Common myeloid progenitor, CD34-positive (primary cell): ENCODE data around the gene INHA.

ENCODE experiments used
- CTCF ChIA-PET: fragments of 350-600 bp; sonication (Branson Sonifier 250); formaldehyde crosslinking; loops from one replicate; lab custom pipeline; 2021; ENCODE audit warnings: antibody characterized with exemption; lab: Charles Lee
- POLR2A ChIA-PET: fragments of 350-600 bp; sonication (Branson Sonifier 250); formaldehyde crosslinking; loops from one replicate; lab custom pipeline; 2021; ENCODE audit warnings: antibody characterized with exemption; lab: Charles Lee
- DNase-seq, 3 donors: peaks; one replicate each; pipeline versions ENCODE4 v3.0.0 to v3.0.0-alpha.2; 2013
- H3K27ac ChIP-seq, 2 experiments: 1 replicate in 1 of 2; 2 replicates in 1 of 2; pipeline ENCODE4 v1.7.0; 2013; ENCODE audit warnings: inconsistent platforms in 2 of 2, low read length in 2 of 2, mild to moderate bottlenecking in 2 of 2, low read depth in 1 of 2, moderate library complexity in 1 of 2; ENCODE audit not compliant: severe bottlenecking in 2 of 2, insufficient read depth in 1 of 2, poor library complexity in 1 of 2
- H3K27me3 ChIP-seq, 5 experiments: replicated peaks in 2 of 5; 1 replicate in 3 of 5; 2 replicates in 2 of 5; pipeline versions ENCODE4 v1.6.1 to v1.7.0; 2013; ENCODE audit warnings: low read length in 4 of 5, mild to moderate bottlenecking in 2 of 5, moderate library complexity in 2 of 5, inconsistent platforms in 1 of 5; ENCODE audit not compliant: insufficient read depth in 5 of 5, control insufficient read depth in 4 of 5
- H3K36me3 ChIP-seq, 4 experiments: 1 replicate in 2 of 4; 2 replicates in 2 of 4; pipeline versions ENCODE4 v1.6.1 to v1.7.0; 2013; ENCODE audit warnings: low read length in 3 of 4, control low read depth in 1 of 4, mild to moderate bottlenecking in 1 of 4; ENCODE audit not compliant: control insufficient read depth in 4 of 4, insufficient read depth in 4 of 4
- H3K4me1 ChIP-seq, 4 experiments: 1 replicate in 3 of 4; 2 replicates in 1 of 4; pipeline versions ENCODE4 v1.6.1 to v1.7.1; 2013; ENCODE audit warnings: low read length in 3 of 4, mild to moderate bottlenecking in 3 of 4, control low read depth in 1 of 4, inconsistent platforms in 1 of 4, moderate library complexity in 1 of 4; ENCODE audit not compliant: control insufficient read depth in 4 of 4, insufficient read depth in 4 of 4; ENCODE audit errors: control extremely low read depth in 1 of 4
- H3K4me3 ChIP-seq, 7 experiments: 1 replicate in 4 of 7; 2 replicates in 3 of 7; pipeline versions ENCODE4 v1.5.1 to v1.7.0; 2013; ENCODE audit warnings: mild to moderate bottlenecking in 7 of 7, low read length in 6 of 7, moderate library complexity in 6 of 7, inconsistent platforms in 2 of 7, low read depth in 2 of 7, control low read depth in 1 of 7; ENCODE audit not compliant: insufficient read depth in 4 of 7, control insufficient read depth in 1 of 7; ENCODE audit errors: extremely low read depth in 1 of 7
- H3K9me3 ChIP-seq, 5 experiments: 1 replicate in 4 of 5; 2 replicates in 1 of 5; pipeline versions ENCODE4 v1.6.1 to v1.7.1; 2013; ENCODE audit warnings: low read length in 4 of 5, mild to moderate bottlenecking in 2 of 5, inconsistent platforms in 1 of 5, low read depth in 1 of 5, moderate library complexity in 1 of 5; ENCODE audit not compliant: control insufficient read depth in 4 of 5, insufficient read depth in 2 of 5; ENCODE audit errors: control extremely low read depth in 1 of 5
- WGBS: methylation state at CpG from one replicate; pipeline ENCODE4 v1.1.5; 2013; ENCODE audit not compliant: insufficient coverage; 5-methylcytosine and 5-hydroxymethylcytosine counted together

INHA gene

DNA sequence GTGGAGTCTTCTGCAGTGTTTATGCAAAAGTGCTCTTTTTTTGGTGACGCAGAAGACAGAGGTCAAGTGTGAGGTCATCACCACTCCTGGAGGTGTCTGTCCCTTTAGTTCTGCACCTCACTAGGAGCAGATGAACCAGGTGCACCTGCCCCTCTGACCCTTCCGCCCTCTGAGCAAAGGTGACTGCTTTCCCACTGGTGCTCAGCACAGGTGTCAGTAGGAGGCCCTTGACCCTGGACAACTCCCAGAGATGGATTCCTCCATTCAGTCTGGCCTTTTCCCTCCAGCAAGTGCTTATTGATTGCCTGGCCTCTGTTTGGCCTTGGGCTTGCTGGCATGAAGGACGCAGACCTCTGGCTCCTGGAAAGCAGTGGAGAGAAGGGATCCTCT lies 46.6 kb downstream of the INHA start:
- whole genome bisulfite sequencing, result 100% methylated on average over 2 of the region's 3 CpGs
- peaks cover 7 to 26% (median 19%) of the 10 kb centered on the region in 4 experiments for H3K36me3 ChIP-seq
- H3K27me3 ChIP-seq, result no peaks in the 10 kb centered on the region
- ChIA-PET POLR2A (no interaction called here), CTCF (no interaction called here)
- no peak overlapping the region for H3K4me3 ChIP-seq
- no peaks in the 10 kb centered on the region for H3K9me3 ChIP-seq
- H3K4me1 ChIP-seq, result no peaks in the 10 kb centered on the region
- H3K27ac ChIP-seq, result no peak overlapping the region
- no peak for DNase-seq

DNA sequence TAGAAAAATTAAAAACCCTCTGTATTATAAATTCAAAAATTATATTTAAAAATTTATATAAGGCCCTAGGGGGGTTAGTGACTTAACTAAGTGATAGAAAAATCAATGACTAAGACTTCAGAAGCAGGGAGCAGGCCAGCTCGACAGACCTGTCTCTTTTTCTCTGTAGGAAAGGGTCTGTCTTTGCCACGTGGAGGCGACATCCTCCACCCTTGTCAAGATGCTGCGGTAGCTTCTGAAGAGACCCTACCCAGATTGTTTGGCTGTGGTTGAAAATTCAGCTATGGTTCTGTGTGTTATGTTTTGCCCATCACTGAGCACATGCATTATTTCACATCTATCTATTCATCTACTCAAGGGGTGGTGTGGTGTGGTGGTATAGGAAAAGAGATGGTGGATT lies 47.1 kb downstream of the INHA start:
- ChIA-PET POLR2A (no interaction called here), CTCF (interaction anchor here (1.0 to 1.2 kb wide), 2 partner anchors 45 to 77 kb away, joined by 3 to 5 read pairs; no protein-coding TSS in a partner anchor)
- peaks cover 7 to 23% (median 17%) of the 10 kb centered on the region in 4 experiments for H3K36me3 ChIP-seq
- DNase-seq, result no peak
- H3K9me3 ChIP-seq, result no peaks in the 10 kb centered on the region
- no peaks in the 10 kb centered on the region for H3K4me1 ChIP-seq
- WGBS, result 100% methylated on average over 1 of the region's 4 CpGs
- no peak overlapping the region for H3K4me3 ChIP-seq
- H3K27ac ChIP-seq, result no peak overlapping the region
- H3K27me3 ChIP-seq, result peaks cover 0 to 3% (median 0%) of the 10 kb centered on the region in 5 experiments

DNA sequence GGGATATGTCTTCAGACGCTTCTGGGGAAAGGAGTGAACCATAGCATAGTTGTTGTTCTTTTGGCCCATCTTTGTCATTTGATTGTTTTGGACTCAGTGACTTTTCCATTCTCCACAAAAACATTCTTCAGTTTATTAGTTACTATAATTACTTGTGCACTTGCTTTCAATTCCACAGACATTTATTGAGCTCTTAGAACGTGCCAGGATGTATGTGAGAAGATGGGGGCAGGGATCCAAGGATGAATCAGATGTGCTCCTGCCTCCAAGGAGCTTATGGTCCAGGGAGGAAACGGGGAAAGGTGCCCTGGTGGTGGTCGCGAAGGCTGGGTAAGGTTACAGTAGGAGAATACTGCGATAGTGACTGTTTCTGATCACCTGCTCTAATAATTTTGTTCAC lies 48.4 kb downstream of the INHA start:
- Histone ChIP-seq H3K27me3 (peaks cover 0 to 8% (median 2%) of the 10 kb centered on the region in 5 experiments), H3K4me3 (no peak overlapping the region), H3K27ac (no peak overlapping the region), H3K36me3 (peaks cover 3 to 12% (median 9%) of the 10 kb centered on the region in 4 experiments), H3K9me3 (no peaks in the 10 kb centered on the region), H3K4me1 (no peaks in the 10 kb centered on the region)
- CTCF ChIA-PET, result interaction anchor here (1.2 to 1.3 kb wide), 2 partner anchors 9 to 47 kb away, joined by 4 to 5 read pairs; no protein-coding TSS in a partner anchor
- DNase-seq, result no peak
- POLR2A ChIA-PET, result no interaction called here
- 95% methylated on average over 5 of the region's 6 CpGs for WGBS

DNA sequence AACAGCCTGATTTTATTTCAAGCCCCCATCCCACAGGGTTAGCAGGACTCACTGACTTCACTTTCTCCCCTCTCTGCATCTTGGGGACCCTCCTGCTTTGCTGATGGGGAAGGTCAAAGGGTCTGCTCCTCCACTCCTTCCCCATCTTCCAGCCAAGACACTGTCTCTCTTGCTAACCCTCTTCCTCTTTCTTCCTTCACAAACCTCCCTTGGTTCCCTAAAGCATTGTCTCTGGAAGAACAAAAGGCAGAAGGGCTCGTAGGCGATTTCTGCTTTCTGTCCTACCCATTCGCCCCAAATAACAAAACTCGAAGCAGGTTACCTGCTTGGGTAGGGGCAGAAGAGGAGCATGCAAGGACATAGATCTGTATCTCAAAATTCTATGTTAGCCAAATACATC lies 49.8 kb downstream of the INHA start:
- WGBS, result 96% methylated on average over 3 of the region's 4 CpGs
- POLR2A ChIA-PET, result no interaction called here
- Histone ChIP-seq H3K27me3 (peaks cover 0 to 14% (median 11%) of the 10 kb centered on the region in 5 experiments), H3K36me3 (no peaks in the 10 kb centered on the region), H3K4me1 (no peaks in the 10 kb centered on the region), H3K27ac (no peak overlapping the region), H3K9me3 (no peaks in the 10 kb centered on the region), H3K4me3 (no peak overlapping the region)
- DNase-seq, result no peak
- CTCF ChIA-PET, result interaction anchor here (1.2 kb wide), 1 partner anchor 27 kb away, joined by 3 read pairs; no protein-coding TSS in a partner anchor

DNA sequence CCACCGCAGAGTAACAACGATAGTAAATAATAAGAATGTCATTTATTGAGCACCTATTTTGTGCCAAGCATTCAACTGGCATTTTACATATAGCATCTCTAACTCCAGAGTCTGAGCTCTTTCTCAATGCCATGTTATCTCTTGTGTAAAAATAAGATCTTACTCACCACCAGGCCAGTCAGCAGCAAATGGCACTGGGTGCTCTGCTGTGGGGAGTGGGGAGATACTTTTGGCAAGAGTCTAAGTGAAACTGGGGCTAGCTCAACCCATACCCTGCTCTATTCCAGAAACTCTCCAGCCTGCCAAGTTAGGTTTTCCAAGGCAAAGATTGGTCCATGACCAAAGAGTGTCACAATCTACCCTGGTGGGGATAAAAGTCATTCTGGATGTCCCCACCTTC lies 50.4 kb downstream of the INHA start:
- no peak for DNase-seq
- no peaks in the 10 kb centered on the region for H3K36me3 ChIP-seq
- no peaks in the 10 kb centered on the region for H3K9me3 ChIP-seq
- CTCF ChIA-PET, result interaction anchor here (0.8 to 1.2 kb wide), 2 partner anchors 27 to 62 kb away, joined by 3 read pairs; no protein-coding TSS in a partner anchor
- peaks cover 0 to 16% (median 15%) of the 10 kb centered on the region in 5 experiments for H3K27me3 ChIP-seq
- POLR2A ChIA-PET, result no interaction called here
- H3K4me1 ChIP-seq, result peaks cover 0 to 2% (median 0%) of the 10 kb centered on the region in 4 experiments
- H3K4me3 ChIP-seq, result no peak overlapping the region
- no CpG with 5 or more reads among the region's 2 CpGs for WGBS
- H3K27ac ChIP-seq, result no peak overlapping the region

DNA sequence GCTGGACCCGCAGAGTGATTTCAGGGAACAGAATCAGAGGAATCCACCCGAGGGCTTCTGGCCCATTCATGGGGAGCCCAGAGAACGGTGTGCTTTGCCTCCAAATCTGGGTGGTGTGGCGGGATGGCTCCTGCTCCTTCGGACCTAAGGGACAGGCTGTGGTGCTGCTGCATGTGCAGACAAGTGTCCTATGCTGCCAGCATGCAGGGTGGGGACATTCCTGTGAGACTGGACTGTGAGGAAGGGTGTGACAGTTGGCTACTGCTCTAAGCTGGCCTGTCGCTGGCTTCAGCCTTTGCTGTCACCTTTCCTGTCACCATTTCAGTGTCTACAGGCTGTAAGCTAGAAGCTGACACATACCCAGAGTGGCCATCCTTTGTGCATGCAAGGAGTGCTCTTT lies 52.5 kb downstream of the INHA start:
- 93% methylated on average over 5 of the region's 6 CpGs for WGBS
- ChIA-PET POLR2A (no interaction called here), CTCF (no interaction called here)
- Histone ChIP-seq H3K27me3 (peaks cover 0 to 31% (median 17%) of the 10 kb centered on the region in 5 experiments), H3K9me3 (no peaks in the 10 kb centered on the region), H3K36me3 (no peaks in the 10 kb centered on the region), H3K4me3 (no peak overlapping the region), H3K4me1 (peaks cover 0 to 23% (median 19%) of the 10 kb centered on the region in 4 experiments), H3K27ac (no peak overlapping the region)
- no peak for DNase-seq

DNA sequence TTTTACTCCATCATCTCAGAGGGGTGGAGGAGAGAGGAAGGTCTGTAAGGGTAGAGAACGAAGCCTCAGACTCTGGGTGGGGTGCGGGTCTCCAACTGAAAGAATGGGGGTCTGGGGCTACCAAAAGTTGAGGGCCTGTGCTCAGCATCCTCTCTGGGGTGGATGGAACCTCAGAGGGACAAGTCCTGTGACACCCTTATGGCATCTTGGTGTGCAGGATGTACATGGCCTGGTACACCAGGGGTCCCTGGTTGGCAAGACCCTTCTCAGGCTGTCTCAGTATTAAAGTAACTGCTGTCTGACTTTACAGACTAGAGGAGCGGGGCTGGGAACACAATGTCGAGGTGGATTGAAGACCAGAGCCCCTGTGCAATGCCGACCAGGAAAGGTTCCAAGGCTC lies 53.1 kb downstream of the INHA start:
- POLR2A ChIA-PET, result no interaction called here
- H3K27me3 ChIP-seq, result peaks cover 0 to 31% (median 17%) of the 10 kb centered on the region in 5 experiments
- peaks cover 0 to 23% (median 19%) of the 10 kb centered on the region in 4 experiments for H3K4me1 ChIP-seq

More for the DNA sequence above, 53.1 kb downstream of the INHA start:
- H3K27ac ChIP-seq, result no peak overlapping the region
- no peak for DNase-seq
- no peak overlapping the region for H3K4me3 ChIP-seq
- CTCF ChIA-PET, result interaction anchor here (0.7 to 1.7 kb wide), 2 partner anchors 9 to 24 kb away, joined by 3 read pairs; no protein-coding TSS in a partner anchor
- no peaks in the 10 kb centered on the region for H3K36me3 ChIP-seq
- no peaks in the 10 kb centered on the region for H3K9me3 ChIP-seq
- 100% methylated on average over 4 of the region's 5 CpGs for WGBS
